ENCODE data around the gene TBL2.

GRCh38 chr7:73537051-73537450 lies 41.3 kb downstream of the TBL2 start:
- no peak for TF ChIP-seq CTCF (IDR thresholded peaks at IDR 0.05 in 4 of 5, conservative IDR thresholded peaks at IDR 0.05 in 1 of 5)
- TF ChIP-seq POLR2A (IDR thresholded peaks at IDR 0.05): no peak
